DOHH2 (cell line): ENCODE results near the gene FSTL4.

Experiments used
- EZH2phosphoT487 ChIP-seq: fragments of 200-600 bp; sonication (generic); IDR thresholded peaks from 2 replicates; pipeline ENCODE4 v1.6.1; 2017; ENCODE audit warnings: borderline replicate concordance, mild to moderate bottlenecking, antibody characterized with exemption, low read length, moderate library complexity, mixed read lengths
- TF ChIP-seq, protein P1 (sequence below): fragments of 200-600 bp; sonication (generic); IDR thresholded peaks from one replicate; pipeline ENCODE4 v1.5.1; 2014; ENCODE audit warnings: antibody characterized with exemption, mild to moderate bottlenecking, low read depth, low read length; ENCODE audit not compliant: poor library complexity, severe bottlenecking

- TF ChIP-seq, protein P1, sequence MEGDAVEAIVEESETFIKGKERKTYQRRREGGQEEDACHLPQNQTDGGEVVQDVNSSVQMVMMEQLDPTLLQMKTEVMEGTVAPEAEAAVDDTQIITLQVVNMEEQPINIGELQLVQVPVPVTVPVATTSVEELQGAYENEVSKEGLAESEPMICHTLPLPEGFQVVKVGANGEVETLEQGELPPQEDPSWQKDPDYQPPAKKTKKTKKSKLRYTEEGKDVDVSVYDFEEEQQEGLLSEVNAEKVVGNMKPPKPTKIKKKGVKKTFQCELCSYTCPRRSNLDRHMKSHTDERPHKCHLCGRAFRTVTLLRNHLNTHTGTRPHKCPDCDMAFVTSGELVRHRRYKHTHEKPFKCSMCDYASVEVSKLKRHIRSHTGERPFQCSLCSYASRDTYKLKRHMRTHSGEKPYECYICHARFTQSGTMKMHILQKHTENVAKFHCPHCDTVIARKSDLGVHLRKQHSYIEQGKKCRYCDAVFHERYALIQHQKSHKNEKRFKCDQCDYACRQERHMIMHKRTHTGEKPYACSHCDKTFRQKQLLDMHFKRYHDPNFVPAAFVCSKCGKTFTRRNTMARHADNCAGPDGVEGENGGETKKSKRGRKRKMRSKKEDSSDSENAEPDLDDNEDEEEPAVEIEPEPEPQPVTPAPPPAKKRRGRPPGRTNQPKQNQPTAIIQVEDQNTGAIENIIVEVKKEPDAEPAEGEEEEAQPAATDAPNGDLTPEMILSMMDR: no peak
- no peak for TF ChIP-seq EZH2phosphoT487
Observed at GRCh38 chr5:133410335-133410828, 202.0 kb downstream of the FSTL4 start.
